GM12891 (cell line): ENCODE measurements around the gene SPC24.

Experiments
- POLR2A ChIP-seq: IDR thresholded peaks from 2 replicates; pipeline ENCODE4 v1.6.1; 2011; ENCODE audit warnings: low read depth, low read length, control low read depth
- TAF1 ChIP-seq: IDR thresholded peaks from 2 replicates; pipeline ENCODE4 v1.6.1; 2011; ENCODE audit warnings: low read depth, low read length, control low read depth

DNA sequence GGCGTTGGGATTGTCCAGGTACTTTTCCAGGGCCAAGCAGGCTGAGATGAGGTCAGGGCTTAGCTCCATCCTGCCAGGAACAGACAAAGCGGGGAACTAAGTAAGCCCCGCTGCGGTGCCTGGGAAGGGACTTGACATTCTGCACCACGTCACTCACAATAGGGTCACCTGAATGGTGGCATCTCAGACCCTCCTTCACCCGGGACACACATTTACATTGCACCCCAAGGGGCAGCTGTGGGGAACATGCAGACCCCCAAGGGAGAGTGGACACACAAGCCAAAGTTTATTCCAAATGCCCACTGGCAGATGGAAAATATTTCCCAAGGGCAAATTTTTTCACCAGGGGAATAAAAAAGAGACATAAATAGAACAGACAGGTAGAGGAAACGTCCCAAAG, 20.3 kb upstream of the SPC24 start:
- TF ChIP-seq TAF1 (no peak), POLR2A (no peak)
